Brain microvascular endothelial cell (primary cell): ENCODE results near the gene MEGF6.

Source experiments
- DNase-seq: peaks from one replicate; pipeline ENCODE4 v3.0.0-alpha.2; 2020
- H3K27ac ChIP-seq: fragments of 250-450 bp; sonication (Bioruptor Pico); 2 replicates; pipeline ENCODE4 v1.5.1; 2020; ENCODE audit warnings: mild to moderate bottlenecking, moderate library complexity
- H3K27me3 ChIP-seq: fragments of 250-450 bp; sonication (Bioruptor Pico); replicated peaks from 2 replicates; pipeline ENCODE4 v1.5.1; 2020; ENCODE audit warnings: mild to moderate bottlenecking
- H3K36me3 ChIP-seq: fragments of 250-450 bp; sonication (Bioruptor Pico); replicated peaks from 2 replicates; pipeline ENCODE4 v1.5.1; 2020; ENCODE audit warnings: mild to moderate bottlenecking
- H3K4me3 ChIP-seq: 2 replicates; pipeline ENCODE4 v1.5.1; 2011; ENCODE audit warnings: low read depth, mild to moderate bottlenecking, control low read depth, low read length, moderate library complexity
- CTCF ChIP-seq: IDR thresholded peaks from 2 replicates; pipeline ENCODE4 v1.5.1; 2011; ENCODE audit warnings: low read depth, mild to moderate bottlenecking, moderate library complexity, low read length, control low read depth, inconsistent platforms; ENCODE audit errors: missing control alignments
- in situ Hi-C: cut with HindIII; loops from 2 replicates; pipeline ENCODE4 v1.10.0; 2017; ENCODE audit warnings: low sequenced_read_pairs, low pct_ligation_motif_present

The MEGF6 gene

GRCh38 chr1:3652548-3653285, 41.4 kb upstream of the MEGF6 start:
- DNase-seq: no peak
- TF ChIP-seq CTCF: no peak
- H3K4me3 ChIP-seq: no peak overlapping the region
- H3K27me3 ChIP-seq: peaks cover 59% of the 10 kb centered on the region
- no peaks in the 10 kb centered on the region for H3K36me3 ChIP-seq
- no peak overlapping the region for H3K27ac ChIP-seq
- in situ Hi-C loops: no loop called here

DNA sequence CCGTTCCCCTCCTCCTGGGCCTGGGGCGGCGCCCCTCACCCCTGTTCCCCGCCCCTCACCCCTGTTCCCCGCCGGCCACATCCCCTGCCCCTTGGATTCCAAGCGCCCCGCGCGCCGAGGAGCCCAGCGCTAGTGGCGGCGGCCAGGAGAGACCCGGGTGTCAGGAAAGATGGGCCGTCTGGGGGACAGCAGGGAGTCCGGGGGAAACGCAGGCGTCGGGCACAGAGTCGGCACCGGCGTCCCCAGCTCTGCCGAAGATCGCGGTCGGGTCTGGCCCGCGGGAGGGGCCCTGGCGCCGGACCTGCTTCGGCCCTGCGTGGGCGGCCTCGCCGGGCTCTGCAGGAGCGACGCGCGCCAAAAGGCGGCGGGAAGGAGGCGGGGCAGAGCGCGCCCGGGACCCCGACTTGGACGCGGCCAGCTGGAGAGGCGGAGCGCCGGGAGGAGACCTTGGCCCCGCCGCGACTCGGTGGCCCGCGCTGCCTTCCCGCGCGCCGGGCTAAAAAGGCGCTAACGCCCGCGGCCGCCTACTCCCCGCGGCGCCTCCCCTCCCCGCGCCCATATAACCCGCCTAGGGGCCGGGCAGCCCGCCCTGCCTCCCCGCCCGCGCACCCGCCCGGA, 40.7 kb upstream of the MEGF6 start, which contains the start of gene TP73:
Gene TP73 (plus strand): TSS at position 587 of the 618 bp plus-strand sequence. CDS start 29,850 bp downstream, outside the sequence.
- TF ChIP-seq CTCF: no peak
- no peak within 1 kb of the TSS for H3K4me3 ChIP-seq
- in situ Hi-C loops: no loop called here
- peaks cover 58% of the 10 kb centered on the region for H3K27me3 ChIP-seq
- H3K36me3 ChIP-seq: peaks cover 3% of the 10 kb centered on the region
- DNase-seq: no peak
- H3K27ac ChIP-seq: no peak within 1 kb of the TSS

GRCh38 chr1:3651026-3651929, 40.0 kb upstream of the MEGF6 start:
- in situ Hi-C loops: no loop called here
- no peak for DNase-seq
- H3K27me3 ChIP-seq: peaks cover 51% of the 10 kb centered on the region
- peaks cover 3% of the 10 kb centered on the region for H3K36me3 ChIP-seq
- no peak for TF ChIP-seq CTCF
- H3K27ac ChIP-seq: no peak overlapping the region
- H3K4me3 ChIP-seq: no peak overlapping the region

DNA sequence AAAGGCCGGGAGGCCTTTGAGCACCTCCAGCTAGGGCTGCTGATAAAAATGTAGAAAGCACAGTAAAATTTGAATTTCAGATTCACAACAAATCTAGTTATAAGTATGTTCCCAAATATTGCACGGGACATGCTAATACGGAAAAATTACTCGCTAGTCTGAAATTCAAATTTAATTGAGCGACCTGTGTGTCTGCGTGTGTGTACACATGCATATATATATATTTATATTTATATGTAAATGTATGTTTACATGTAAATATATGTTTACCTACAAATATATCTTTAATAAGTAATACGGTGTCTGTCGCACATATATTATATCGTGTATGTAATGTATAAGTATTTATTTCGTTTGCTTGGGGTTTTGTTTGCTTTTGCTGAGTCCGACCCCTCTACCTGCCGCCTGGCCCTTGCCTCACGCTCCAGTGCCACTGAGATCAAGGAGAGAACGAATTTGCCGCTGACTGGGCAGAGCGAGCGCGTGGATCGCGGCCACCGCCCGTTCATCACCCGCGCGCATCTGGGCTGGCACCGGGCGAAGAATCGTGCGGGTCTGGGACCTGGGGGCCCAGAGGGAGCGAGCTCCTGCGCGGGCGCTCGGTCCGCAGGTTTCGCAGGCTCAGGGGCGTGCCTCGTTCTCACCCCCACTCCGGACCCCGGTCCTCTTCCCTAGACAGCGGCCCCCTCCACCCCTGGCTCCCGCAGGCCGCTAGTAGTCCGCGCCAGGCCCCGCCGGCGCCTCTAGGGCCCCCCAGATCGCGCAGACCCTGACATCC, 39.1 kb upstream of the MEGF6 start:
- in situ Hi-C loops: no loop called here
- H3K36me3 ChIP-seq: peaks cover 3% of the 10 kb centered on the region
- H3K4me3 ChIP-seq: no peak overlapping the region
- DNase-seq: no peak
- TF ChIP-seq CTCF: no peak
- H3K27ac ChIP-seq: no peak overlapping the region
- peaks cover 47% of the 10 kb centered on the region for H3K27me3 ChIP-seq

DNA sequence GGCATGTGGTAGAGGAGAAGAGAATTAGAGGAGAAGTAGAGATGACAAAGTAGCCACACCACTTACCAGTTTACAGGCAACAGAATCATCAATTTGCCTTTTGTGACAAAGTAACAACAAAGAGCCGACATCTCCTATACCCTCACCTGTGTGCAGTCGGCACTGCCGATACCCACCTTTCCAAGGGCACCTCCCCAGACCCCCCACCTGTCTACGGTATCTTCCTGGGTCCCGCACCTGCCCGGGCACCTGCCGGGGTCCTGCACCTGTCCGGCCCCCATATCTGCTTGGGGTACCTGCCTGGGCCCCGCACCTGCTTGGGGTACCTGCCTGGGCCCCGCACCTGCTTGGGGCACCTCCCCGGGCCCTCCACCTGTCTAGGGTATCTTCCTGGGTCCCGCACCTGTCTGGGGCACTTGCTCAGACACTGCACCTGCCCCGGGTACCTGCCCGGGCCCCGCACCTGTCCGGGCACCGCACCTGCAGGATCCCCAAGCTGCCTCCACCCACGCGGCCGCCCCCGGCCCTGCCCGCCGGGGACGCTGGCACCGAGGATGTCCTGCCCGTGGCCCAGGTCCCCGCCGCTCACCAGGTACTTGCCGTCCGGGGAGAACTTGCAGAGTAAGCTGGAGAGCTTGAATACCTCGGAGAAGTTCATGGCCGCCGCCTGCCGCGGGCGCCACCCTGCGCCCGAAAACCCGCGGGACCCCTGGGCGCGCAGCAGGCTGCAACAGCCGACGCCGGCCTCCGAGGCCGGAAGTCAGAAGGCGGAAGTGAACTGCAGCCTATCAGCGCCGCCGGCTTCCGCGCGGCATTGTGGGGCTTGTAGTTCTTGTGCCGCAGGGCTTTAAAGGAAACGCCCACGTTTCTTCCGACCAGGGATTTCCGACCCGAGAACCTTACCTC, 38.3 kb upstream of the MEGF6 start, which contains the start of gene WRAP73:
Gene WRAP73 (minus strand): TSS at position 762 of the 906 bp plus-strand sequence. CDS start 104 bp downstream, at position 658.
- peak; percentile 83 for DNase-seq
- Histone ChIP-seq H3K36me3 (peaks cover 8% of the 10 kb centered on the region), H3K27ac (peak within 1 kb of the TSS; percentile 17), H3K27me3 (peaks cover 38% of the 10 kb centered on the region), H3K4me3 (peak within 1 kb of the TSS; percentile 80)
- in situ Hi-C loops: no loop called here
- no peak for TF ChIP-seq CTCF
